IMR-90 (cell line): ENCODE measurements around the gene ALDH3A2. TPM values are rescaled to one million over a fixed set of nuclear protein-coding genes. Genes with fewer than 3 reads are reported as not detected.

Experiments
- ATAC-seq: fragments of 200-7000 bp; cut with Tn5 transposase; 2 replicates; pipeline ENCODE4 v1.9.1; 2020; ENCODE audit warnings: low read depth, mild to moderate bottlenecking, moderate library complexity
- BruUV-seq: library from RNA; stranded (reverse); fragments of 400-500 nt; replicated peaks from 2 replicates; lab custom pipeline; 2021; lab: Mats Ljungman, UMichigan
- CTCF ChIA-PET: fragments of 300-600 bp; formaldehyde crosslinking; extraction: SDS; loops from one replicate; lab custom pipeline; 2021; ENCODE audit warnings: antibody characterized with exemption; lab: Yijun Ruan, JAX
- POLR2A ChIA-PET: fragments of 300-600 bp; sonication (Branson Sonifier 250); formaldehyde crosslinking; loops from one replicate; lab custom pipeline; 2022; ENCODE audit warnings: antibody characterized with exemption; ENCODE audit not compliant: unreplicated experiment; lab: Charles Lee
- DNase-seq: peaks from one replicate; pipeline ENCODE4 v3.0.0; 2013
- H2AFZ ChIP-seq: replicated peaks from 2 replicates; pipeline ENCODE3; 2013; ENCODE audit warnings: low read length, mild to moderate bottlenecking; ENCODE audit not compliant: poor library complexity
- H2AK5ac ChIP-seq: 2 replicates; pipeline ENCODE4 v1.6.1; 2013; ENCODE audit warnings: low read depth, low read length, inconsistent platforms
- H2AK9ac ChIP-seq: replicated peaks from 2 replicates; pipeline ENCODE3; 2013; ENCODE audit warnings: mild to moderate bottlenecking, low read depth, low read length, moderate library complexity; ENCODE audit not compliant: poor library complexity
- H2BK120ac ChIP-seq: 2 replicates; pipeline ENCODE4 v1.6.1; 2013; ENCODE audit warnings: low read depth, low read length, inconsistent platforms
- H2BK15ac ChIP-seq: 3 replicates; pipeline ENCODE4 v1.6.1; 2013; ENCODE audit warnings: low read depth, low read length, inconsistent platforms
- H2BK20ac ChIP-seq: 2 replicates; pipeline ENCODE4 v1.6.1; 2013; ENCODE audit warnings: low read depth, mild to moderate bottlenecking, inconsistent platforms, low read length, moderate library complexity
- H2BK5ac ChIP-seq: 2 replicates; pipeline ENCODE4 v1.6.1; 2013; ENCODE audit warnings: mild to moderate bottlenecking, low read depth, low read length, inconsistent platforms; ENCODE audit not compliant: poor library complexity, severe bottlenecking
- H3K14ac ChIP-seq: replicated peaks from 2 replicates; pipeline ENCODE4 v1.6.1; 2013; ENCODE audit warnings: low read depth, low read length, inconsistent platforms
- H3K18ac ChIP-seq: 2 replicates; pipeline ENCODE4 v1.6.1; 2013; ENCODE audit warnings: low read depth, low read length, control low read depth
- H3K23ac ChIP-seq: 2 replicates; pipeline ENCODE4 v1.6.1; 2013; ENCODE audit warnings: low read depth, low read length, inconsistent platforms
- H3K27ac ChIP-seq: 2 replicates; pipeline ENCODE4 v1.5.1; 2013; ENCODE audit warnings: mild to moderate bottlenecking, control low read depth, low read length; ENCODE audit not compliant: insufficient read depth
- H3K27me3 ChIP-seq: 2 replicates; pipeline ENCODE4 v1.6.1; 2013; ENCODE audit warnings: low read length; ENCODE audit not compliant: control insufficient read depth, insufficient read depth
- H3K36me3 ChIP-seq: 2 replicates; pipeline ENCODE4 v1.6.1; 2013; ENCODE audit warnings: low read length, mixed read lengths; ENCODE audit not compliant: control insufficient read depth, insufficient read depth
- H3K4ac ChIP-seq: 2 replicates; pipeline ENCODE4 v1.6.1; 2013; ENCODE audit warnings: low read depth, low read length, inconsistent platforms
- H3K4me1 ChIP-seq: 2 replicates; pipeline ENCODE4 v1.6.1; 2013; ENCODE audit warnings: low read length, mixed read lengths; ENCODE audit not compliant: control insufficient read depth, insufficient read depth
- H3K4me2 ChIP-seq: 2 replicates; pipeline ENCODE4 v1.6.1; 2013; ENCODE audit warnings: low read depth, mild to moderate bottlenecking, control low read depth, low read length, moderate library complexity
- H3K4me3 ChIP-seq: 2 replicates; pipeline ENCODE4 v1.5.1; 2013; ENCODE audit warnings: low read depth, mild to moderate bottlenecking, control low read depth, low read length, moderate library complexity; ENCODE audit not compliant: insufficient read depth
- H3K56ac ChIP-seq: 2 replicates; pipeline ENCODE4 v1.6.1; 2013; ENCODE audit warnings: low read length, inconsistent platforms; ENCODE audit not compliant: insufficient read depth; ENCODE audit errors: extremely low read depth
- H3K79me1 ChIP-seq, 2 experiments: 2 replicates each; pipeline ENCODE4 v1.6.1; 2013; ENCODE audit warnings: low read length in 2 of 2, inconsistent platforms in 1 of 2, low read depth in 1 of 2
- H3K9ac ChIP-seq: 2 replicates; pipeline ENCODE4 v1.6.1; 2013; ENCODE audit warnings: low read depth, low read length, control low read depth
- H3K9me1 ChIP-seq: 2 replicates; pipeline ENCODE4 v1.6.1; 2013; ENCODE audit warnings: low read length, inconsistent platforms; ENCODE audit not compliant: insufficient read depth
- H3K9me3 ChIP-seq: 2 replicates; pipeline ENCODE4 v1.6.1; 2013; ENCODE audit warnings: low read length; ENCODE audit not compliant: control insufficient read depth, insufficient read depth
- H4K20me1 ChIP-seq: 2 replicates; pipeline ENCODE4 v1.6.1; 2013; ENCODE audit warnings: low read length, inconsistent platforms; ENCODE audit not compliant: insufficient read depth
- H4K5ac ChIP-seq: 2 replicates; pipeline ENCODE4 v1.6.1; 2013; ENCODE audit warnings: mild to moderate bottlenecking, low read depth, low read length, control low read depth
- H4K8ac ChIP-seq, 2 experiments: 2 replicates each; pipeline ENCODE4 v1.6.1; 2013; ENCODE audit warnings: low read depth in 2 of 2, low read length in 2 of 2, control low read depth in 1 of 2, inconsistent platforms in 1 of 2
- H4K91ac ChIP-seq: 2 replicates; pipeline ENCODE4 v1.6.1; 2013; ENCODE audit warnings: low read depth, low read length, inconsistent platforms; ENCODE audit not compliant: insufficient read depth
- BHLHE40 ChIP-seq: fragments of 150-350 bp; IDR thresholded peaks from 2 replicates; pipeline ENCODE4 v1.6.1; 2016; ENCODE audit warnings: mild to moderate bottlenecking, low read depth, low read length
- CEBPB ChIP-seq: IDR thresholded peaks from 2 replicates; pipeline ENCODE4 v1.6.1; 2012; ENCODE audit warnings: low read depth, low read length, improper control_type of control experiment
- MAZ ChIP-seq: IDR thresholded peaks from 2 replicates; pipeline ENCODE4 v1.6.1; 2012; ENCODE audit warnings: low read depth, mild to moderate bottlenecking, low read length, improper control_type of control experiment, moderate library complexity, borderline replicate concordance
- MXI1 ChIP-seq: IDR thresholded peaks from 2 replicates; pipeline ENCODE4 v1.6.1; 2012; ENCODE audit warnings: low read depth, mild to moderate bottlenecking, low read length, moderate library complexity, borderline replicate concordance
- NFE2L2 ChIP-seq: fragments of 150-350 bp; IDR thresholded peaks from 2 replicates; pipeline ENCODE4 v1.6.1; 2016; ENCODE audit warnings: low read depth, mild to moderate bottlenecking, low read length
- POLR2A ChIP-seq: IDR thresholded peaks from 2 replicates; pipeline ENCODE4 v1.6.1; 2012; ENCODE audit warnings: mild to moderate bottlenecking, low read depth, low read length
- RAD21 ChIP-seq: IDR thresholded peaks from 2 replicates; pipeline ENCODE4 v1.6.1; 2012; ENCODE audit warnings: low read length, improper control_type of control experiment
- RCOR1 ChIP-seq: IDR thresholded peaks from 2 replicates; pipeline ENCODE4 v1.6.1; 2012; ENCODE audit warnings: mild to moderate bottlenecking, low read length, improper control_type of control experiment; ENCODE audit not compliant: insufficient replicate concordance
- RFX5 ChIP-seq: IDR thresholded peaks from 2 replicates; pipeline ENCODE4 v1.8.0; 2012; ENCODE audit warnings: low read depth, mild to moderate bottlenecking, low read length, moderate library complexity
- SMC3 ChIP-seq: fragments of 150-350 bp; IDR thresholded peaks from 2 replicates; pipeline ENCODE4 v1.6.1; 2016; ENCODE audit warnings: low read depth, mild to moderate bottlenecking, antibody characterized with exemption, low read length, moderate library complexity
- WGBS, 2 experiments: methylation state at CpG; one replicate each; pipeline versions ENCODE4 v1.1.5 to v1.1.7; 2013; ENCODE audit warnings: missing lambda C conversion rate in 2 of 2; ENCODE audit not compliant: insufficient read length in 1 of 2; ENCODE audit errors: extremely low coverage in 2 of 2; 5-methylcytosine and 5-hydroxymethylcytosine counted together
- dilution Hi-C: fragments of 300-500 bp; cut with HindIII; formaldehyde crosslinking; loops from one replicate; pipeline ENCODE4 v1.14.3; 2018; ENCODE audit warnings: low sequenced_read_pairs; ENCODE audit not compliant: unreplicated experiment
- in situ Hi-C: fragments of 300-500 bp; cut with MboI; formaldehyde crosslinking; loops from 3 replicates; pipeline ENCODE4 v1.14.3; 2019; ENCODE audit warnings: low sequenced_read_pairs, inconsistent platforms, mixed read lengths
- intact Hi-C: fragments of 100-400 bp; cut with micrococcal nuclease; formaldehyde crosslinking; loops from 2 replicates; pipeline ENCODE4 v1.10.0; 2022
- polyA plus RNA-seq, 3 experiments: library from polyadenylated mRNA; depleted of rRNA; stranded (reverse); fragments of >200 nt; gene quantifications; 2 replicates each; pipeline ENCODE4 v1.2.3, GENCODE V29; 2012; ENCODE audit warnings: low replicate concordance in 1 of 3
- total RNA-seq: library from RNA; depleted of rRNA; stranded (reverse); fragments of >200 nt; gene quantifications from 2 replicates; pipeline ENCODE4 v1.2.3, GENCODE V29; 2012

The ALDH3A2 gene
- total and polyA plus RNA-seq, 2 of the 4 experiments (the other 2 are of a cell fraction), result 4.0 to 7.9 TPM

DNA sequence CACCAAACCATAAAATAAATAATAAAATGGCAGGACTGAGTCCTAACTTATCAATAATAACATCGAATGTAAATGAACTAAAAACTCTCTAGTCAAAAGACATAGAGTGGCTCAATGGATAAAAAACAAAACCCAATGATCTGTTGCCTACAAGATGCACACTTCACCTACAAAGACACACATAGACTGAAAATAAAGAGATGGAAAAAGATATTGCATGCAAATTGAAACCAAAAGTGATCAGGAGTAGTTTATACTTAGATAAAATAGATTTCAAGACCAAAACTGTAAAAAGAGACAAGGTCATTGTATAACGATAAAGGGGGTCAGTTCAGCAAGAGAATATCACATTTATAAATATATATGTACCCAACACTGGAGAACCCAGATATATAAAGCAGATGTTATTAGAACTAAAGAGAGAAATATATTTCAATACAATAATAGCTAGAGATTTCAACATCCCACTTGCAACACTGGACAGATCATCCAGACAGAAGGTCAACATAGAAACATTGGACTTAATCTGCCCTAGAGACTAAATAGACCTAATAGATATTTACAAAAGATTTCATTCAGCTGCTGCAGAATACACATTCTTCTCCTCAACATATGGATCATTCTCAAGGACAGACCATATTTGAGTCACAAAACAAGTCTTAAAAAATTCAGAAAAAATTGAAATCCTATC, 38.0 kb downstream of the ALDH3A2 start:
- ChIA-PET POLR2A (no interaction called here), CTCF (no interaction called here)
- TF ChIP-seq SMC3, result no peak
- no peak for TF ChIP-seq RAD21
- TF ChIP-seq BHLHE40, result no peak
- no peak for TF ChIP-seq RCOR1
- TF ChIP-seq CEBPB, result no peak
- no peak for TF ChIP-seq MXI1
- TF ChIP-seq POLR2A, result no peak
- TF ChIP-seq RFX5, result no peak
- no peak for TF ChIP-seq NFE2L2
- TF ChIP-seq MAZ, result no peak
- Histone ChIP-seq H3K14ac (no peak overlapping the region), H2AK9ac (no peak overlapping the region), H3K79me1 (no peaks in the 10 kb centered on the region), H4K5ac (no peak overlapping the region), H2BK15ac (no peak overlapping the region), H3K36me3 (no peaks in the 10 kb centered on the region), H3K27ac (no peak overlapping the region), H2AK5ac (no peak overlapping the region), H3K9me1 (no peaks in the 10 kb centered on the region), H3K4ac (no peak overlapping the region), H4K20me1 (no peaks in the 10 kb centered on the region), H3K4me3 (no peak overlapping the region), H3K18ac (no peak overlapping the region), H3K27me3 (peaks cover 4% of the 10 kb centered on the region), H3K4me2 (no peak overlapping the region), H3K9me3 (no peaks in the 10 kb centered on the region; the same call in 1 of the 2 replicates), H3K23ac (no peak overlapping the region), H4K8ac (no peak overlapping the region), H3K9ac (no peak overlapping the region), H4K91ac (no peak overlapping the region), H2BK120ac (no peak overlapping the region), H3K56ac (no peak overlapping the region), H2BK20ac (no peak overlapping the region), H3K4me1 (no peaks in the 10 kb centered on the region), H2AFZ (no peak overlapping the region), H2BK5ac (no peak overlapping the region)
- DNase-seq, result no peak
- intact Hi-C loops, result no loop called here
- dilution Hi-C loops, result no loop called here
- WGBS, 2 experiments, result no CpG with 5 or more reads among the region's 2 CpGs
- in situ Hi-C loops, result no loop called here
- no TSS peak for BruUV-seq
- ATAC-seq, result no peak
